Fibroblast of mammary gland (primary cell): ENCODE results near the gene GATA6.
A peak's percentile ranks its signal among the peaks of the same experiment; 100 is the strongest.

Source experiments
- DNase-seq: peaks from one replicate; pipeline ENCODE4 v3.0.0-alpha.2; 2010; ENCODE audit warnings: low read depth
- H3K4me3 ChIP-seq: 2 replicates; pipeline ENCODE4 v1.5.1; 2011; ENCODE audit warnings: low read depth, mild to moderate bottlenecking, low read length, moderate library complexity; ENCODE audit not compliant: control insufficient read depth
- TF ChIP-seq, protein P1 (sequence below): conservative IDR thresholded peaks from 2 replicates; pipeline ENCODE4 v1.5.1; 2011; ENCODE audit warnings: low read depth, low read length, inconsistent platforms; ENCODE audit not compliant: control insufficient read depth, insufficient read depth

GATA6 gene

GRCh38 chr18:22165603-22166068 lies 3.8 kb upstream of the GATA6 start:
- H3K4me3 ChIP-seq = no peak overlapping the region
- TF ChIP-seq, protein P1, sequence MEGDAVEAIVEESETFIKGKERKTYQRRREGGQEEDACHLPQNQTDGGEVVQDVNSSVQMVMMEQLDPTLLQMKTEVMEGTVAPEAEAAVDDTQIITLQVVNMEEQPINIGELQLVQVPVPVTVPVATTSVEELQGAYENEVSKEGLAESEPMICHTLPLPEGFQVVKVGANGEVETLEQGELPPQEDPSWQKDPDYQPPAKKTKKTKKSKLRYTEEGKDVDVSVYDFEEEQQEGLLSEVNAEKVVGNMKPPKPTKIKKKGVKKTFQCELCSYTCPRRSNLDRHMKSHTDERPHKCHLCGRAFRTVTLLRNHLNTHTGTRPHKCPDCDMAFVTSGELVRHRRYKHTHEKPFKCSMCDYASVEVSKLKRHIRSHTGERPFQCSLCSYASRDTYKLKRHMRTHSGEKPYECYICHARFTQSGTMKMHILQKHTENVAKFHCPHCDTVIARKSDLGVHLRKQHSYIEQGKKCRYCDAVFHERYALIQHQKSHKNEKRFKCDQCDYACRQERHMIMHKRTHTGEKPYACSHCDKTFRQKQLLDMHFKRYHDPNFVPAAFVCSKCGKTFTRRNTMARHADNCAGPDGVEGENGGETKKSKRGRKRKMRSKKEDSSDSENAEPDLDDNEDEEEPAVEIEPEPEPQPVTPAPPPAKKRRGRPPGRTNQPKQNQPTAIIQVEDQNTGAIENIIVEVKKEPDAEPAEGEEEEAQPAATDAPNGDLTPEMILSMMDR = no peak
- DNase-seq = no peak

DNA sequence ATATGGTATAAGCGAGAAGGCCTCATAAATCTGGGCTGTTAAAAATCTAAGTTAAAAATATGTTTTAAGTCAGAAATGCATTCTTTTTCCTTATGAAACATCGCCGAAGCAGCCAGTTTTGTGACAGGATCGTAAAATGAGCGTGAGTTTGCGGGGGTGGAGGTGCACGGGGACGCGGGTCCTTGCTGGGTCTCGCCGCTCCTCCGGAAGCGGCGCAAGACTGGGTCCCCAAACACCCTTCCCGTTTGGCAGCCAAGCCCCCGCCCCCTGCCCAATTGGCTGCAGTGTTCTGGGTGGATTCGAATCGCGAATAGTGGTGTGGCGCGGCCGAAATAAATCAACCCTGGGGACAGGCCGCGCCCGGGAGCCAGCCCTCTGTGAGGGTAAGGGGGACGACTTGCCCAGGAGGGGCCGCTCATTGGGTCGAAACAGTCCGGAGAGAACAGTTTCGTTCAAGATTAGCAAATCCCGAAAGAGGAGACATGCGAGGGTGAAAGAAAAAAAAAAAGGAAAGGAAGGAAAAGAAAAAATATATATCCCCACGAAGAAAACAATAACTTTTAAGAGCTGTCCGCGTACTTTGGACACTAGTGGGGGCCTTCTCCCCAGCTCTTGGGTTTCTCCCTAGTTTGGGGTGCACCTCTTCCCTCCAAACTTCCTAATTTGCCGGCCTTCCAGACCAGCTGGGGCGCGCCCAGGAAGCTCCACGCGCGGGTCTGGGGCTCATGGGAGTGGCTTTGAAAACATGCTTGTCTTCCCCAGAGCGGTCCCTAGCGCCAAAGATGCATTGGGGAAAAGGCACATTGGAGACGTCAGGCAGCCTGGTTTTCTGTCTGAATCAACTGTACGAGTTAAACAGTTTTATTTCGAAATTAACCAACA lies 3.1 kb upstream of the GATA6 start:
- H3K4me3 ChIP-seq = no peak overlapping the region
- no peak for DNase-seq
- TF ChIP-seq, protein P1 = no peak

GRCh38 chr18:22167091-22167470 lies 2.3 kb upstream of the GATA6 start:
- no peak overlapping the region for H3K4me3 ChIP-seq
- no peak for DNase-seq
- TF ChIP-seq, protein P1 = no peak

DNA sequence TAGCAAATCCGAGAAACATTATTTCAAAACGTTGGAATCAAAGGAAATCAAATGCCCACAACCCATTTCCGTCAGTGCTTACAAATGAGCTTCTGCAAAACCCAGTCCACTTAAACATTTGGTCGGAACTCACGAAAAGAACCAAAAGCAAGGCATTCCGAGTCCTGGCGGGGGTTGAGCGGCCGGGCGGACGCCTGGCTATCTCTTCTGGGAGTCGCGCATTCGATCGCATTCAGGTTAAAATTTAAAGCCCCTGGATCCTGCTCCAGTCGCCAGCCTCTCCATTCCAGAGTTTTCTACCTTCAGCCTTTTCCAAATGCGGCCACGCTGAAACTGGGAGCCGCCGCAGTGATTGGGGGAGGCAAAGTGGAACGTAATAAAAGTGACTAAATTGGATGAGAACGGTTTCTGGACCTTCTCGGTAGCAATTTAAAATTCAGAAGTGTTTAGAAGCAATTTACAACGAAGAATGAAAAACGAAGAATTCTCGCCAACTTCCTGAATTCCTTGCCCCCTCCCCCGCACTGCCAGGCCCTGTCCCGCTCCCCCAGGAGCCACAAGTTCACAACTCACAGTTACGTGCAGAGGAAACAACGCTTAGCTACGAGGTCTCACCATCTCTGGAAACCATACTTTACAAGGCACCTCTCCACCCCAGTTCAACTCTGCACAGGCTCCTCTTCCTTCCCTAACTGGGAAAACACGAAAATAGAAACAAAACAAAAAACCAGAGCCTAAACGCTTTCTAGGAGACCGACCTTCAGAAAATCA lies 1.7 kb upstream of the GATA6 start:
- H3K4me3 ChIP-seq = no peak overlapping the region
- TF ChIP-seq, protein P1 = no peak
- no peak for DNase-seq

DNA sequence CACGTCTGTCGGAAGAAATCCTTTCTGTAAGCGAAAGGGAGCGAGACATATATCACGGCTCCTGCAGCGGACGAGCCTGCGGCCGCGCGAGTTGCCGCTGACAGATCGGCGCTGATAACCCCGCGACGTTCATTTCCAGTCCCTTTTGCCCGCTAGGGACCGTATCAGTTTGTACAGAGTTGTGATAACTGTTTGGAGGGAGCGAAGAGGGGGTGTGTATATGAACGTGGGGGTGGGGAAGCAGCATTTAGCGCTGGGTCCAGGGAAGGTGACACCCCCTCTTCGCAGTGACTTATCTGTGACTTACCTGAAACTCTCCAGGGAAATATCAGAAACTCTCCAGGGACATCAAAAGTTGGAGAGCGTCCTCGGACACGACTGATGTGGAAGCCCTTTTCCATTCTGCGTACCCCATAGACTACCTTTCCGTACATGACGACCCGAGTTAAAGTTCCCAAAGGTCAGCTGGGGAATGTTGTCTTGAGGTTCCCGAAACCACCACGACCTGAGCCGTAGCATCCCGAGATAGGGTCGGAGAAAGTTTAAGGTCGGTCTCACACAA lies 948 bp upstream of the GATA6 start:
- no peak for DNase-seq
- TF ChIP-seq, protein P1 = no peak

DNA sequence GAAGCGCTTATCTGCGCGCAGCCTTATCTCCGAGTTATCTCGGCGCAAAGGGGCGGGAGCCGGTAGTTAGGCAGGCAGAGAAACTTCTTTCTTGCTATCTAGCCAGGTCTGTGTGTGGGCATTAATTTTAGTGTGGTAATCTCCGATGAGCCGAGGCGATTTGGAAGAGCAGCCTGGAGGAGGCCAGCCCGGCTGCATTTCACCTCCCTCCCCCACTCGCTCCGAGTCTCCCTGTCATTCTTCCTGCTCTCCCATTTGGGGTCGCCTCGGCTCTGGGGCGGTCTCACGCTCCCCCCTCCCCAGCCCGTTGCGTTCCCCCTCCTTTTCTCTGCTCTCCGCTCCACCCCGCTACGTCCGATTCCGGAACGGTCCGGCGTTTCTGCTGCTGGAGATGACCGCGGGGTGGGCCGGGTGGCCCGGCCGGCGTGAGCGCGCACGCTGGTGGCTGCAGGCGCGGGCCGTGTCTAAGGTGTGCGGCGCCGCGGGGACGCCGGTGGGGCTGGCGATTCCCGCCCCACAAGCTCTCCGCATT lies 566 bp downstream of the GATA6 start:
- TF ChIP-seq, protein P1 = no peak
- DNase-seq = peak; percentile 42
- H3K4me3 ChIP-seq = peak overlapping the region; percentile 75

More for the DNA sequence above, 948 bp upstream of the GATA6 start:
- H3K4me3 ChIP-seq = peak overlapping the region; percentile 25
